IPS-11a (cell line): ENCODE data around the gene PDGFRB.

Experiments used
- H3K4me3 ChIP-seq: one replicate; pipeline ENCODE4 v1.5.1; 2013; ENCODE audit warnings: low read depth, low read length, control low read depth

PDGFRB gene

DNA sequence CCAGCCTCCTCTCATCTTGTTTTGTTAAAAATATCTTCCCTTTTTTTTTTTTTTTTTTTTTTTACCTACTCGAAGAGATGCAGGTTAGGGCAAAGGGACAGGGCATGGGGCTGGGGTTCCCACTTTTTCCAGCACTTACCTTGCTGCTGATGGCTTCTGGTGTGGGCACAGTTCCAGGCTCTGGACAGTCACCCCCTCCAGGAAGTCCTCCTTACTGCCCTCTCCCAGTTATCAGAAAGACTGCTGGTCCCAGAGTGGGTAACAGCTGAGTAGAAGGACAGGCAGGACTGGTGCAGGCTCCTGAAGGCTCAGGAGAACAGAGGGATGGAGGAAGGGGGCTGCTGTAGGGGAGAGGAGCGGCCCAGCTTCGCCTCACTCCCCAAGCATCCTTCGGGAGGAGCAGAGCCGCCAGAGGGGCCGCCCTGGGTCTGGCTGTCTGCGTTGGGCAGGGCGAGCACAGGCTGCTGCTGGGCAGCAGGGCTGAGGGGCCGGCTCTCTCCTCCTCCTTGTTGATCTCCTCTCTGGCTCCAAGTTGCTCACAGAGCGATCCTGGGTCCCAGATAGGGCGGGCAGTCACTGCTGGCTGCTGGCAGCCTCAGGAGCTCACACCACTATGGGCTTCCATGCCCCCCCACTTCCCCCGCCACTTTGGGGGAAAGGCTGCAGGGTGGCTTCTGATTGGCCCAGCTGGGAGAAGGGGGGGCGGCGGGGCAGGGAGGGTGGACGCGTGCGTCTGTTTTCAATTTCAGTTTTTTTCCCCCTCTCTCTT lies at the start of gene PDGFRB:
Gene PDGFRB, minus strand, starts transcription at position 588 of the 769 bp plus-strand sequence. CDS start 18,798 bp downstream, outside the sequence.
- no peak within 1 kb of the TSS for H3K4me3 ChIP-seq

GRCh38 chr5:150204590-150204960 lies 48.9 kb upstream of the PDGFRB start:
- H3K4me3 ChIP-seq, result no peak overlapping the region

GRCh38 chr5:150203832-150204589 lies 48.4 kb upstream of the PDGFRB start:
- H3K4me3 ChIP-seq, result no peak overlapping the region

GRCh38 chr5:150202501-150202900 lies 46.9 kb upstream of the PDGFRB start:
- no peak overlapping the region for H3K4me3 ChIP-seq

DNA sequence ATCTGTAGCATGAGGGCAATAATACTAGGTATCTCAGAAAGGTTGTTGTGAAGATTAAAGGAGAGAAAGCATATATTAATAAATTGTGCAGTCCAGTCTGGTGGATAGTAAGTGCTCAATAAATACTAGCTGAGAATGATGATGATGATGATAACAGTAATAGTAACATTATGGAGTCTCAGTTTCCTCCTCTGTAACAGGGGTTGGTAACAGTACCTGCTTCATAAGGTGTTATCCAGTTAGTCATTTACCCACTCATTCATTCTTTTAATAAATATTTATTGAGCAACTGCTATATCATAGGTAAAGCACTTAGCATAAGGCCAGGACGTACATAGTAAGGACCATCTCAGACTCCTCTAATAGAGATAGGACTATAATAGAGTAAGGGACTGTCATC lies 41.8 kb upstream of the PDGFRB start:
- no peak overlapping the region for H3K4me3 ChIP-seq

DNA sequence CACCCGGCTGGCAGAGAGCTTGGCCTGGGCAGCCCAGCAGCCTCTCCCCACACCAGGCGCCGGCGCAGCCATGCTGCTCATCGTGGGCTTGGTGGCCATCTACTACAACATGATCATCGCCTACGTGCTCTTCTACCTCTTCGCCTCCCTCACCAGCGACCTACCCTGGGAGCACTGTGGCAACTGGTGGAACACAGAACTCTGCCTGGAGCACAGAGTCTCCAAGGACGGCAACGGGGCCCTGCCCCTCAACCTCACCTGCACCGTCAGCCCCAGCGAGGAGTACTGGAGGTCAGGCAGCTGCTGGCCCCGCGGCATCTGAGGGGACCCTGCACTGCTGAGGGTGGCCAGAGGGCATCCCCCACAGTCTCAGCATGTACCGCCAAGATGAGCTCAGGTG lies 41.3 kb upstream of the PDGFRB start:
- H3K4me3 ChIP-seq, result no peak overlapping the region

- no peak overlapping the region for H3K4me3 ChIP-seq
Measured at GRCh38 chr5:150196514-150196913, 40.9 kb upstream of the PDGFRB start.

DNA sequence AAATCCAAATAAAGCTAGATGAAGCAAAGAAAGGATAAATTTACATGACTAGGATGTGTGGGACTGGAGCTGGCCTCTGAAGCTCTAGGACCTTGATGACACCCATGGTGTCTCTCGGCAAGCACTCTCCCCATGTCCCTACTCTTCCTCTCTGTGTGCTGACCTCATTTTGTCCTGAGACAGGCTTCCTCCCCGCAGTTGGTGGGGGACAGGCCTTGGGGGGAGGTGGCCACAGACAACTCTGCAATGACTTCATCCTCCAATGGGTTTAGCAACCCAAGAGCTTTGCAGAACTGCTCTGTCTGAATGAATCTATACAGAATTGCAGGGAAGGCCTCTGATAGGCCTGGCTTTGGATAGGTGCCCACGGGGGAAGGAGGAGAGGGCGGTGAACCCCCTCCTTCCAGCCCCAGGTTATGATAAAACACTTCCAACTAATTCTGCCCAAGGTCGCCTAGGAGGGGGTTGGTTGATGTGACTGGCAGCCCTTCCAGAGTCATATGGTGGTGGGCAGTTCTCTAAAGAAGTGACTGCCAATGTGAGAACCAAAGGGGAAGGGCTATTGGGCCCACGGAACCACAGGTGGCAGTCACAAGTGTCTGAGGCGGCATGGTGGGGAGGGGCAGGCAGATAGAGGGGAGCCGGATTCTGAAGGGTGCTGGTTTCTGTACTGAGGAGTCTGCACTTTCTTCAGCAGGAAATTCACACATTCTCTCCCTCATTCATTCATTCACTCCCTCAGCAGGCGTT lies 40.3 kb upstream of the PDGFRB start:
- H3K4me3 ChIP-seq, result no peak overlapping the region

DNA sequence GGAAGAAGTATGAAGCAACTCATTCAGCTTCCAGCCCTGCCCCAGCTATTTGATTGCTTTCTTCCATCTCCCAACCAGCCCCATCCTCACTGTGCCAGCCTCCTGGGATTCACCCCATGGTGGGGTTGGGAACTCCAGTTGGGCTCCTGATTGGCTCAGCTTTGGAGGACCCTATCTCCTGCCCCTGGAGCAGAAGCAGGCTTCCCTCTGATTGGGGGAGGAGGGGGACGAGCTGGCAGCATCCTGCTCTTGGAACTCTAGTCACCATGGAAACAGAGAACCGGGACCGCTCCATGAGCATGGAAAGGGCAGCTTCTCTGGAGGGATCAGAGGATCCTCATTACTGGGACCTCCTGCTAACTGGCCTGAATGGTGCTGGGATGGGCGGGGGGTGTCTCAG lies 36.8 kb upstream of the PDGFRB start:
- no peak overlapping the region for H3K4me3 ChIP-seq

DNA sequence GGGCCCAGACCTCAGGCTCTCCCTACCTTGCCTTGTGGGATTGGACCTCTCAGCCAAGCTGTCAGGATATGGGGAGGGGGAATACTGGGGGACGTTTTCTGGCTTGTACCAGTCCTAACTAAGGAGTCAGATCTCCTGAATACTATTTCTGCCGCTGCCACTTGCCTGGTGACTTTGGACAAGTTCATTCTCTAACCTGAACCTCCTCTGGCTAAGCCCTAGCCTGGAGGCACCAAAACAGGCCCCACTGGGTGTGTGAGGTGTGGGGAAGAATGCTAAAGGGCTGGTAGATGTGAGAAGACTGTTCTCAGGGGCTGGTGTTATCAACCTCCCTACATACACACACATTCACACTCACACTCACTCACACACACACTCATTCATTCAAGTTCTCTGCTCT lies 35.3 kb upstream of the PDGFRB start:
- no peak overlapping the region for H3K4me3 ChIP-seq

DNA sequence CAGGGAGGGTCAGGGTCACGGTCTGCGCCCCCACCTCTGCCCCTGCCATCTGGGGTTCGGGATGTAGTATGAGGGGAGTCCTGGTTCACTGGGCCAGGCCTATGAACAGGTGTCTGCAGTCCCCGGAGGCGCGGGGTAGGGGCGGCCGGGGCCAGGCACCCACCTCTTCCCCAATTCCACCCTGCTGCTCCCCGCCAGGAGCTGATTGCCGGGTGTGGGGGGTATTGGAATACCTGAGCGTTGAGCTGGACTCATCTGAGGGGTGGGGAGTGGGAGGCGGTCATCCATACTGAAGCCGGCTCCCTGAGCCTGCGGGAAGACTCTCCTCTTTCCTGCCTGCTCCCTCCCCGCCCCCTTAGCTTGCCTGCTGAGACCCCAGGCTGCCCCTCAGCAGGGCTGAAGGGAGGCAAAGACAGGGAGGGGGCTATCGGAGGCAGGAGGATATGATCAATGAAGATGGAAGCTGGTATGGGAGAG lies 34.9 kb upstream of the PDGFRB start:
- H3K4me3 ChIP-seq, result peak overlapping the region; percentile 14

DNA sequence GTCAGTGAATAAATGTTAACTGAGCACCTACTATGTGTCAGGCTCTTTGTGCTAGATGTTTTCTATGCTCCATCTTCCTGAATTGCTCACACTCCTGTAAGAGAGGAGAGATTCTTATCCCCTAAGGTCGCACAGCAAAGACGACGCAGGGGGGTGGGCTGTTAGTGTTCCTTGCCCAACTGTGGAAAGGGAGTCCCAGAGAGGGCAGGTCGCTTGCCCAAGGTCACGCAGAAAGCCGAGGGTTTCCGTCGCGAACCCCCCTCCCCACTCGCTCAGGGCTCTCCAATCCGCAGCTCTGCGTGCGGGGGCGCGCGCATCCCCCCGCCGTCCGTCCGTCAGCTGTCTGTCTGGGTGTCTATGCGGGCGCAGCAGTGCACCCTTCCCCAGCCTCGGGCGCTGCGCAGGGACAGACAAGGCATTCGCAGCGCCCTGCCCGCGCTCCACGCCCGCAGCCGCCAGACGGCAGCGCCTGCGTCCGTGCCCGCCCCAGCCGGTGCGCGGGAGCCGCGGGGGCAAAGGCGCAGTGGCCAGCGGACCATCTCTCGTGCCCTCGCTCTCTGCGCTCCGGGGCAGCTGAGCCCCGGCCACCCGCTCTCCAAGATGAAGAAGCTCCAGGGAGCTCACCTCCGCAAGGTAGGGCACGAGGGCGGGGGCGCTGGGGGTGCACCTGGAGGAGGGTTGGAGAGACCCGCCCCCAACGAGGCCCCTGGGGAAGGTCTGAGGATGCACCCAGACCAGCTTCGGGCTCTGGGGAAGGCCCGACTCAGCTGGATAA lies 34.3 kb upstream of the PDGFRB start, which contains the start of gene SLC6A7:
Gene SLC6A7, plus strand, starts transcription at position 335 of the 775 bp plus-strand sequence. Its CDS starts 266 bp downstream, at position 601.
- H3K4me3 ChIP-seq, result peak within 1 kb of the TSS; percentile 14

DNA sequence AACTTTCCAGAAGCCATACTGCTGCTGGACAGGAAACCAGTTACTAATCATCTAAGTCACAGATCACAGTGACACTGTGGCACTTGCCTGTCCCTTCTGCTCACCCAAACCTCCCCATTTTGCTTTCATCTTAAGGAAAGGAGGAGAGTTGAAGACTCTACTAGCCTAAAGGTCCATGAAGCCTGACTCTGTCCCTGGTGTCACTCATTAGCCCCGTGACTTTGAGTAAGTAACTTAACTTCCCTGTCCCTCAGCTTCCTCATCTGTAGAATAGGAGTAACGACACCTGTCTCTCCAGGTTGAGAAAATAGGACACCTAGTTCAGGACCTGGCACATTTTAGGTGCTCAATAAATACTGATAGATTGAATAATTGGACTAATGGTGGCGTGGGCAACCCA lies 33.7 kb upstream of the PDGFRB start:
- H3K4me3 ChIP-seq, result no peak overlapping the region

- H3K4me3 ChIP-seq, result no peak overlapping the region
Measured at GRCh38 chr5:150188146-150188842, 32.6 kb upstream of the PDGFRB start.

DNA sequence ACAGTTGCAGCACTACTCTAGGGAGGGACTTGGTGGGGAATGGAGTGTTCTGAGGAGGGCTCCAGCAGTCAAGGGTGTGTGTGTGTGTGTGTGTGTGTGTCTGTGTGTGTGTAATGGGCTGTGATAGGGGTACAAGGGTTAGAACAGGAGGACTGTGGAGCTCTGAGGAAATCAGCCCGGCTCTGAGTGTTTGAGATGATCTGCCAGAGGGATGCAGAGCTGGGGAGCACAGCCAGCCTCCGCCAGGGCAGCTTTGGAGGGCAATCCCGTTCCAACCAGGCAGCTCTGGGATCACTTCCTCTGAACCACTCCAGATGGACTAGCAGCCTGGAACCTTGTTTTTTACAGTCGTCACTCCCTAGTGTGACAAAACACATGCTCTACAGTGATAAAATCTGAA lies 31.3 kb upstream of the PDGFRB start:
- H3K4me3 ChIP-seq, result no peak overlapping the region

- no peak overlapping the region for H3K4me3 ChIP-seq
Measured at GRCh38 chr5:150186137-150186536, 30.5 kb upstream of the PDGFRB start.

DNA sequence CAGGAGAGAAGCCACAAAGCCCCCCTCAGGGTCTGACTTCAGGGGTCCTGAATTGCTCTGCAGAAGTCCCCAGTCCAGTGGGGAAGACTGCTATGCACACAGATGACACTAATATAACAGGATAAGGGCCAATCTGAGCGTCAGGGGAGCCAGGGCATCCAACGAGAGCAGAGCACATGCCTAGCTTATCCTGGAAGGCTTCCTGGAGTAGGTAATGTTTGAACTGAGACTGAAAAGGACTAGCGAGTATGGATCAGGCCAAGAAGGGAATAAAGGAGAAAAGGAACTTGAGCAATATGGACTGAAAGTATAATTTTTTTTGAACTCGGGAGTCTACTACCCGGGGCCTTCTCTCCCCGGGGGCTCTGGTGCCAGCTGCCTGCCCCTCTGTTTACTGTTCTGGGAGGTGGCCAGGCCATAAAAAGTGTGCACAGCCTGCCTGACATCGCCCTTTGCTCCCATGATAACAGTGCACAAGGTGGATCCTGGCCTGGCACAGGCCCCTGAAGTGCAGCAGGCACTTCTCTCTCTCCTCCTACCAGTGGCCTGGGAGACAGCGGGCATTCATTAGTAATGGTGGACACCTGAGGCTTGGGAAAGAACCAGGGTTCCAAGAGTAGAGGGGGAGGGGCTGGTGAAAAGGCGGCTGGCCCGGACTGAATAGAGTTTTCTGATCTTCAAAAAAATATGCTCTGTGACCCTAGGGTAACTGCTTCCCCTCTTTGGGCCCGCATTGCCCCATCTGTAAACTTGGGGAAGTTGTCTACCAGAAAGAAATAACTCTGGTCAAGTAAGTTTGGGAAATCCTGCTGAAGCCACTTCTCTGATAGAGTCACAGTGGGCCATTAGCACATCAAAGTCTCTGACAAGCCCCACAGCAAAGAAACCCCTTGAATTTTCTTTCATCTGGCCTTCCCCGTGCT lies 29.6 kb upstream of the PDGFRB start:
- no peak overlapping the region for H3K4me3 ChIP-seq

GRCh38 chr5:150184006-150184405 lies 28.4 kb upstream of the PDGFRB start:
- no peak overlapping the region for H3K4me3 ChIP-seq

DNA sequence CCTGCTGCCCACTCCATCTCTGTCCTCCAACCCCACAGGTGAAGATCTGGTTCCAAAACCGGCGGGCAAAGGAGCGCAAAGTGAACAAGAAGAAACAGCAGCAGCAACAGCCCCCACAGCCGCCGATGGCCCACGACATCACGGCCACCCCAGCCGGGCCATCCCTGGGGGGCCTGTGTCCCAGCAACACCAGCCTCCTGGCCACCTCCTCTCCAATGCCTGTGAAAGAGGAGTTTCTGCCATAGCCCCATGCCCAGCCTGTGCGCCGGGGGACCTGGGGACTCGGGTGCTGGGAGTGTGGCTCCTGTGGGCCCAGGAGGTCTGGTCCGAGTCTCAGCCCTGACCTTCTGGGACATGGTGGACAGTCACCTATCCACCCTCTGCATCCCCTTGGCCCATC lies 27.8 kb upstream of the PDGFRB start:
- H3K4me3 ChIP-seq, result no peak overlapping the region
